Activated CD4-positive, alpha-beta T cell treated with anti-CD3 and anti-CD28 coated beads, Interleukin-2, amount 50 U/mL, for 4 hours (primary cell): ENCODE data around the gene LYRM7.
A peak's percentile ranks its signal among the peaks of the same experiment; 100 is the strongest.
"Not testable (repeated sequence)": the region's sequence is repeated elsewhere in the genome, so short reads cannot be mapped to it uniquely, and the experiment has no call there.

ENCODE experiments used
- DNase-seq, 2 experiments: peaks; one replicate each; pipeline ENCODE4 v3.0.0-alpha.2; 2020

Gene LYRM7

DNA sequence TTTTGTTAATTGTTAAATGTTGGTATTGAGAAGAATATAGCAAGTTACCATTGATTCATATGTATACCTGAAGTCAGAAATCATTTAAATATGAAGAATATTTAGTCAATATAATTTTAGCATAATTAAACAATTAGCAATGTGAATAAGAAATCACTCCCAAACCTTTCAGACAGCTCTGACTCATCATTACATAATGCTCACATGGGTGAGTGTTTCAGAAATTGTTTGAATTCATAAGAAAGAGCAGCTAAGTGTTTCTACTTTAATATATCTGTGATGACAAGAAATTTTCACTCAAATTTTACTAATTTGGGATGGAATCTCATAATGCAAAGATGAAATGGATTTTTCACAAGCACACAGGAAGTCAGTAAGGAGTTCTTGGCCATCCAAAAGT is 51.1 kb downstream of the LYRM7 start:
- no peak for DNase-seq

DNA sequence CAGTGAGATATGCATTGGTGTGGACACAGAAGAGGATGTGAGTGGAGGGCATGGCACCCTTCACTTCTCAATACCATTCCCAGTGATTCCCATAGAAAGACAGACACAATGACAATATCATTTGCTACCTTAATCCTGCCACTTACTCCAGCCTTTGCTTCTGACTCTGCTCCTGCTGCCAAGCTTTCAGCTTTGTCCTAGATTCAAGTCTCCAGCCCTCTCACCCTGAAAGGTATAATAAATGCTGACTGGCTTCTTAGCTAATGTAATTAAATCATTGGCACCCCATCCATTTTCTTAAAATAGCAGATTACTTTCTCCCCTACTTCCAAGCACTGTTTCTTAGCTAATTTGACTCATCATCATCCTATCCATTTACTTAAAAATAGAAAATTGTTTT is 52.0 kb downstream of the LYRM7 start:
- no peak for DNase-seq

DNA sequence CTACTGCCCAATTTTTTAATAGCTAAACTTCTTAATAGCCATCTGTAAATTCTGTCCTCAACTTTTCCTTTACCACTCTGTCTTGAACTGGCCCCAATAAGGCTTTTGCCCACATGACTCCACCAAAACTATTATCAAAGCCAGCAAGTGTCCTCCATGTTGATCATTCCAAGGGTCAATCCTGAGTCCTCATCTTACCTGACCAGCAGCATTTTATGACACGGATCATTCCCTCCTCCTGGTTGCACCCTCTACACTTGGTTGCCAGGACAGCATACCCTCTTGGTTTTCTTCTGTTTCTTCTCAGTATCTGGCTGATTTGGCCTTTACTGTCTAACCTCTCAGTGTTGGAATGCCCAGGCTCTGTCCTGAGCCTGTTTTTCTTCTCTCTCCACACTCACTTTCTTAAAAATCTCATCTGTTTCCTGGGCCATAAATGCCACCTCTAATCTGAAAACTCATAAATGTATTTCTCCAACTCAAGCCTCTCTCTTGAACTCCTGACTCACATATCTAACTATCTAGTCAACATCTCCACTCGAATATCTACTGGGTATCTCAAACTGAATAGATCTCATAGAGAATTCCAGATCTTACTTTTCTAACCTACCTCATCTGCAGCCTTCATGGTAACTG is 53.1 kb downstream of the LYRM7 start:
- no peak for DNase-seq

DNA sequence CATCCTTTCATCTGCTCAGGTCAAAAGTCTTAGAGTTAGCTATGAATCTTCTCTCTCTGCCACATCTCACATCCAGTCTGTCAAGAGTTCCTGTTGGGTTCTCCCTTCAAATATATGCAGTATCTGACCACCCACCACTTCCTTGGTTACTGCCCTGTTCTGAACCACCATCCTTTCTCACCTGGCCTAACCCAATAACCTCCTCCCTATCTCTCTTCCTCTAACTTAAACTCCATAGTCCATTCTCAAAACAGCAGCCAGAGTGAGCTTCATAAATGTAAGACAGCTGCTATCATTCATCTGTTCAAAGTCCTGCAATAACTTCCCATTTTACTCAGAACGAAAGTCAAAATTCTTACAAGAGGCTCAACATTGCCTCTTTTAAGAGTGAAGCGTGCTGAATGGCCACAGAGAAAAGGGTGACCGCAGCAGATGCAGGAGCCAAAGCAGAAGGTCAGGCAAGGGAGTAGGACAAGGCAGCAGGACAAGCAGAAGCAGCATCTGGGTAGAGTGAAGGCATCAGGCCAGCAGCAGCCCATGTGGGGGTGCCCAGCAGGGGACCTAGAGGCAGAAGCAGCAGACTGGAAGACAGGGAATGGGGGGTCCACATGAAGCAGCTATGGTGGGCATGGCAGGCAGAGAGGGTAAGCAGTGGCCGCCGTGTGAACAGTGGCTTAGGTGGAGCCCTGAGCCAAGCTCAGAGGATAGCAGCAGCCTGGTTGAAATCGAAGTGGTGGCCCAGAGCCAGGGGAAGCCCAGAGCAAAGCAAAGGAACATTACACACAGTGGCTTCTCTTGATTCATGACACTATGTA is 53.9 kb downstream of the LYRM7 start:
- no peak for DNase-seq

DNA sequence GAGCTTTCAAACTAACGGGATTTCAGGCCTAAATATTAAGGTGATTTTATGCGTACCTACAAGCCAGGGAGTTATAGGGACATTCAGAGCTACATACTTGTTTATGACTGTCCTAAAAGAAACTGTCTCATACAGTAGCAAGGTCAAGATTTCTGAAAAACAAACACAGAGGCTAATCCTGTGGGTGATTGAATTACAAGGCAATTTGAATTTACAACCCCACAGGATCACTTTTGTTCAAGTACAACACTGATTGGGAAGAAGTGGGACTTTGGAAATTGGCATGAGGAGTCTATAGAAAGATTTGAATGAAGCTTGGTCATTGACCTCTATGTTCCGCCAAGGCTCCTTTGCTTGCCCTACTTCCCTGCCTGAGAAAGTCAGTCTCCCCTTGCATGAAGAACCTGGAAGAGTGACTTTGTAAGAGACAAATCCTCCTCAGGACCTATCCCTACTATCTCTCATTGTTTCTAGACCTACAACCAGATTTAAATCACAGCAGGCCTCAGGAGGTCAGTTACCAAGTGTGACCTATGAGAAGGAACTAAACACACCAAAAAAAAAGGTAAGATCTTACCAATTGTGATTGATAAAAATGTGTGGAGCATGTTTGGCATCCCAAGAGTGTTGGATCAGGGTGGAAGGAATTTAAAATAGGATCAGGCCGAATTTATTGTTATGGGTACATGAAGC is 54.7 kb downstream of the LYRM7 start:
- DNase-seq = no peak

DNA sequence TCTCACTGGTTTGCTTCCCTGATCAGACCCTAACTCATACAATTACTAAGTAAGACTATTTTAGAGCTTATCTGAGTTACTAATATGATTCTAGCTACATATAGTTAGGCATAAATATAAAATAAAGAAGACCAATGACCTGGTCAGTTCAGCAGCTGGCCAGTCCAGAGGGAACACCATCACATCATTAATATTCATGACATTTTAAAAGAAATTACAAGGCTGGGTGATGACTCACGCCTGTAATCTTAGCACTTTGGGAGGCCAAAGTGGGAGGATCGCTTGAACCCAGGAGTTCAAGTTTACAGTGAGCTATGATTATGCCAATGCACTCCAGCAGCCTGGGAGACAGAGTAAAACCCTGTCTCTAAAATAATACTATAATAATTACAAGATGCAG is 56.2 kb downstream of the LYRM7 start:
- no peak for DNase-seq

DNA sequence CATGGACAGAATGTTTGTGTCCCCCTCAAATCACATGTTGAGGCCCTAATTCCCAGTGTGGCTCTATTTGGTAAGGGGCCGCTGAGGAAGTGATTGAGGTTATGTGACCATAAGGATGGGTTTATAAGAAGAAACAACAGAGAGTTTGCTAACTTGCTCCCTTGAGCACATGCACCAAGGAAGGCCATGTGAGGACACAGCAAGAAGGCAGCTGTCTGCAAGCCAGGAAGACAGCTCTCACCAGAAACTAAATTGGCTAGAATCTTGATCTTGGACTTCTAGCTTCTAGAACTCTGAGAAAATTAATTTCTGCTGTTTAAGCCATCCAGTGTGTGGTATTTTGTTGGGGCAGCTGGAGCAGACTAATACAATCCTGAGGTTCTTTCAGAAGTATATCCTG is 57.9 kb downstream of the LYRM7 start:
- DNase-seq = no peak

DNA sequence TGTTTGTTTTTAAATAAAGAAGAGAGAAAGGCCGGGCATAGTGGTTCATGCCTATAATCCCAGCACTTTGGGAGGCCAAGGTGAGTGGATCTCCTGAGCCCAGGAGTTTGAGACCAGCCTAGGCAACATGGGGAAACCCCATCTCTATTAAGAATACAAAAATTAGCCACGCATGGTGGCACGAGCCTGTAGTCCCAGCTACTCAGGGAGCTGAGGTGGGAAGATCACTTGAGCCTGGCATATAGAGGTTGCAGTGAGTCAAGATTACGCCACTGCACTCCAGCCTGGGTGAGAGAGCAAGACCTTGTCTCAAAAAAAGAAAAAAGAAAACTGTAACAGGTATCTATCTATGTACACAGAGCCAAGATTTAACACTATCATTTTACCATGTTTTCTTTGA is 58.9 kb downstream of the LYRM7 start:
- DNase-seq = no peak

DNA sequence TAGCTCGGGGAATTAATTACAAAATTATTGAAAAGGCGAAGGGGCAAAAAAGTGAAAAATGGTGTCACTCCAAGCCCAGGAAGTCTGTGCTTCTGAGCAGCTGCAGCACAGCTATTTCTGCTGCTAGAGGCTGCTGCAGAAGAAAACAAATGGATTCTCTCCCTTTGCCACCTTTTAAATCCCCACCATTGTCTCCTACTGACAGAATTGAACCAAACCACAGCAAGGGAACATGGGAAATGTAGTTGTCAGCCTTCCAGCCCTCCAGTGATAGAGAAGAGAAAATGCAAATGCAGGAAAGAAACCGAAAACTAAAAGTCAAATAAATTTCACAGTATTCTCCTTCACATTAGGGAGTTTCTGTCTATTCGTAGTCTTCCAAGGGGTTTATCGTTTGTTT is 59.7 kb downstream of the LYRM7 start:
- DNase-seq = no peak

DNA sequence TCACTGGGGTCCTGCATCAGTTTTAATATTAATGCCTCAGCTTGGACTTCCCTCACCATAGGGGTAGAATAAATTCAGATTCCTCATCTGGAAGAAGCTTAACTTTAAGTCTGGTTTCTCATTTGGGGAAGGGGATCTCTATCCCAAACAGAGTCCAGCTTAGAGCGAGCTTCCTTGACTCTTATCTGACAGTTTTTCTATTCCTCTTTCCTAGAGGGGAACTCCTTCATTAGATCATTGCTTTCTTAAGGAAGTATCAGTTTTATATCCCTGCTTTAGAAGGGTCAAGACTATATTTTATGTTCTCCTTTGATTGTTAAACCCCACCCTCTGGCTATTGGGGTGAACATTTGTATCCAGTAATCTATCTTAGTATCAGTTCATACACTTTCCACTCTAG is 68.9 kb downstream of the LYRM7 start:
- DNase-seq = no peak

DNA sequence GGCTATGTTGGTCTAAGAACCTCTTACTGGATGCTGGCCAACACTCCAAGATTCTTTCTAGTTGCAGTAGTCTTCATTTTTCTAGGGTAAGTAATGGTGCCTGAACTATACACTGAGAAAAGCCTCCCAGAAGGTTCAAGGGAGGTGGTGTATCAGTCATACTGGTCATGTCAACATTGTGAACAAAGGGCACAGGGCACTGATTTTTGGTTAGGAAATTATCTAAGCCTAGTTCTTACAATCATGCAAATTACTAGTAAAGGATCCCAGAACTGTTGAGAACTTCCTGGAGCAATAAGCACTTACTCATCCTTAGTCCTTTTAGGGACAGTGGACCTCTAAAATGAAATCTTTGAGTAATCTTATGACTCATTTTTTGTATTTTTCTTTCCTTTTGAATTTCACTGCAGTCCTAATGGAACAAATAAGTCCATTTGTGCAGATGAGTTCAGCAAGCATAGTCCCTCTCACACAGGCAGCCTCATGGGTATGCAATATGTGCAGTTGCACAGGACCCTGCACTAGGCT is 72.0 kb downstream of the LYRM7 start:
- DNase-seq = no peak

DNA sequence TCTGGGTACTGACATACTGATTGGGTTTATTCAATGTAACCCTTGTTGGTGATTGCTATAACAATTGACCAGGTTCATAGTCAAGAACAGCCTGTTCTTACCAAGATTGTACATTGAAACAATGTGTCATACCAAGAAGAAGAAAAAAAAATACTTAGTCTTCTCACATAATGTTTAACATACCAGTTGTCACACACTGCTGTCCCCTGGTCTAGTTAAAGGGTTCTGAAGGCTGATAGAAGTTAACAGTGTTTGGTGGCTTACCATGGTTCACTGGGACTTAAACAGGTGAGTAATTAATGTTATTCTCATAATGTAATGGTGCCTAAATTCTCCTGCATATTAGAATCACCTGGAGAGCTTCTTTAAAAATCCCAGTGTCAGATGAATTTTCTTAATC is 74.6 kb downstream of the LYRM7 start:
- DNase-seq = no peak

DNA sequence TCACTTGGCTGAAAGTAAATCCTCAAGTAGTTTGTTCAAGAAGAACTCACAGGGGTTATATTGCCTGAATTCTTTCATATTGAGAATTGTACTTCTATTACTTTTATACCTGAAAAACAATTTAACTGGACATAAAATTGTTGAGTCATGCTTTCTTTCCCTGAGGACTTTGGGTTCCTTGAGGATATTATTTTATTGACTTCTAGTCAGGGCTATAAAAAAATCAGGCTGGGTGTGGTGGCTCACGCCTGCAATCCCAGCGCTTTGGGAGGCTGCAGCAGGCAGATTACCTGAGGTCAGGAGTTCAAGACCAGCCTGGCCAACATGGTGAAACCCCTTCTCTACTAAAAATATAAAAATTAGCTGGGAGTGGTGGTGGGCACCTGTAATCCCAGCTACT is 75.2 kb downstream of the LYRM7 start:
- no peak for DNase-seq

DNA sequence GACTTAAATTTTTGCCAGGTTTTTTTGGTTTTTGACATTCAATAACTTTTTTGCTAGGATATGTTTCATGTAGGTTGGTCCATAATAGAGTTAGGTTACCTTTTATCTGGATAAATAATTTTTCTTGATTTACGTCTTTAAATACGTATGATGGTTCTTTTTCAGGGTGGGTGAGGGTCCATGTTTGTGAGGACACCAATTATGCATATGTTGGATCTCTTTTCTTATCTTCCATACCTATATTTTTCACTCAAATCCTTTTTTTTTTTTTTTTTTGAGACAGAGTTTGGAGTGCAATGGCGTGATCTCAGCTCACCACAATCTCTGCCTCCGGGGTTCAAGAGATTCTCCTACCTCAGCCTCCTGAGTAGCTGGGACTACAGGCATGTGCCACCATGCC is 75.8 kb downstream of the LYRM7 start:
- no peak for DNase-seq

DNA sequence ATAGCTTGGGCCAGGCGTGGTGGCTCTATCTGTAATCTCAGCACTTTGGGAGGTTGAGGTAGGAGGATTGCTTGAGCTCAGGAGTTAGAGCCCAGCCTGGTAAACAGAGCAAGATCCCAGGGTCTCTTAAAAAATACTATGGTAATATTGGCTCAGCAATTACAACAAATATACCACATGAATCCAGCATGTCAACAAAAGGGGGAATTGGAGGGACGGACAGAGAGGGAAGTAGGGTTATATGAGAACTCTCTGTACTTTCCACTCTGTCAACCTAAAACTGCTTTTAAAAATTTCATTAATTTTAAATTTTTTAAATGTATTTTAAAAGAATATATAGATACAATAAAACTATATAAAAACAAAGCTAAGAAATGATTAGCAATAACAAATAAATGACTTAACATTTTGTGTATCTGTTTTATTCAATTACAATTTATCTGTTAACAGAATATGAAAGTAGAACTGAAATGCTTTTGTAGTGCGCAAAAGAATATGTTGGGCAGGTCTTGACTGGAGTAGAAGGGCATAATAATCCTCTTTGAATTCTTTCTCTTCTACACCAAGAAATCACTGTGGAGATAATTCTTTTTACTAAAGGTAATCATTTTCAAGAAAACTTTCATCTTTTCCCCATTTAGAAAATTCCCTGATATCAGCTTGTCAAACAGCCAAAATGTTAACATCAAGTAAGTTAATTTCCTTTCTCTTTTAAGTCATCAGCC is 80.2 kb downstream of the LYRM7 start:
- no peak for DNase-seq

DNA sequence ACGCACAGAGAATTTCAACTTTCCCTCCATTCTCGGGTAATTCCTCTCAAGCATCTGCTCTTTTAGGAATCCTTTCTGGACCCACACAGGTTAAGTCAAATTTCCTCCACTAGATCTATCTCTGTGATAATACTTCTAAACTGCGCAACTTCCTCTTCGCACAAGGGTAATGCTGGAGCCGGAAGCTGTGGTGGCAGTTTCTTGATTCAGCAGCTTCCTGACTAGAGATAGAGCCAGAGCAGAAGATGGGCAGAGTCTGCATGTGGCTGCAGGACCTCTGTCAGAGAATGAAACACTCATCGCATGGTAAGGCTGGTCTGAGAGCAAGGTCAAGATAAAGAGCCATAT is 82.1 kb downstream of the LYRM7 start:
- peak; percentile 63 to 68 for DNase-seq

DNA sequence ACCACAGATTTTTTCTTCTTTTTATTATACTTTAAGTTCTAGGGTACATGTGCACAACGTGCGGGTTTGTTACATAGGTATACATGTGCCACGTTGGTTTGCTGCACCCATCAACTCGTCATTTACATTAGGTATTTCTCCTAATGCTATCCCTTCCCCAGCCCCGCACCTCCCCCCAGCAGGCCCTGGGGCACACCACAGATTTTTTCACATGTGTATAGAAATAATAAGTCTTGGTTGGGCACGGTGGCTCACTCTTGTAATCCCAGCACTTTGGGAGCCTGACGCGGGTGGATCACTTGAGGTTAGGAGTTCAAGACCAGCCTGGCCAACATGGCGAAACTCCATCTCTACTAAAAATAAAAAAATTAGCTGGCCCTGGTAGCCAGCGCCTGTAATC is 83.3 kb downstream of the LYRM7 start:
- not testable (repeated sequence) for DNase-seq

DNA sequence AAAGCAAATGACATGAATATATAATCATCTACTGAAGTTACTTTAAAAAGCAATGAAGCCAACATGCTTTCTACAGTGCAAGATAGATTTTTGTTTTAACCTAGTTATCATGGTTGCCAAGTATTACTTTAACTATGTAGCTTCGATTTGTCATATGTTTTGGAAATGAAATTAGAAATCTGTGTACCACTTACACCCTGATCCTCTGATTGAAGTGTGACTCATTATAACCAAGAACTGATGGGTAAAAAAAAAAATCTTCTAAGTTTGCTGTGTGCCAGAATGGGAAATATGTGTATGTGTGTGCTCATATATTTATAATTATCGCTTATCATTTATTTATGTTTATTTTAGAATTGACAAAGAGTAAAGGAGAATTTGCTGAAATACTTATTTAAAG is 84.0 kb downstream of the LYRM7 start:
- no peak for DNase-seq
